Stomach (tissue), 9 donors: ENCODE data around the gene SLC15A2. TPM values are rescaled to one million over a fixed set of nuclear protein-coding genes. Genes with fewer than 3 reads are reported as not detected.

Experiments used
- DNase-seq, 2 donors: peaks; one replicate each; pipeline versions ENCODE4 v3.0.0 to v3.0.0-alpha.2; 2013 to 2019
- H3K27ac ChIP-seq, 5 donors: fragments of 200-600 bp in 4 of 5; sonication (generic) in 4 of 5; one replicate each; pipeline ENCODE4 v1.5.1; 2013 to 2019; ENCODE audit warnings: mild to moderate bottlenecking in 1 of 5, moderate library complexity in 1 of 5
- H3K27me3 ChIP-seq, 3 donors: fragments of 200-600 bp; sonication (generic); one replicate each; pipeline ENCODE4 v1.5.1; 2017 to 2019; ENCODE audit warnings: mixed run types in 1 of 3
- H3K36me3 ChIP-seq, 4 donors: fragments of 200-600 bp; sonication (generic); 1 replicate in 3 of 4; 2 replicates in 1 of 4; pipeline ENCODE4 v1.5.1; 2016 to 2019
- H3K4me1 ChIP-seq, 4 donors: fragments of 200-600 bp; sonication (generic); one replicate each; pipeline ENCODE4 v1.5.1; 2016 to 2019
- H3K4me3 ChIP-seq, 4 donors: fragments of 200-600 bp; sonication (generic) in 3 of 4; one replicate each; pipeline ENCODE4 v1.5.1; 2016 to 2019; ENCODE audit warnings: mild to moderate bottlenecking in 1 of 4
- H3K9me3 ChIP-seq, 4 donors: fragments of 200-600 bp; sonication (generic); one replicate each; pipeline ENCODE4 v1.5.1; 2016 to 2019
- CTCF ChIP-seq, 7 experiments: fragments of 450-650 bp in 4 of 7; fragments of 200-600 bp in 3 of 7; sonication (generic) in 3 of 7; IDR thresholded peaks; one replicate each; pipeline ENCODE4 v1.5.1; 2016 to 2019; ENCODE audit warnings: antibody characterized with exemption in 7 of 7, control low read depth in 2 of 7, mild to moderate bottlenecking in 1 of 7
- EP300 ChIP-seq: sonication (generic); formaldehyde crosslinking; IDR thresholded peaks from one replicate; pipeline ENCODE4 v1.6.1; 2017; ENCODE audit warnings: antibody characterized with exemption
- POLR2A ChIP-seq, 4 donors: fragments of 450-650 bp; IDR thresholded peaks; one replicate each; pipeline ENCODE4 v1.6.1; 2016; ENCODE audit warnings: antibody characterized with exemption in 4 of 4, control low read depth in 2 of 4, mild to moderate bottlenecking in 1 of 4, moderate library complexity in 1 of 4
- POLR2AphosphoS5 ChIP-seq, 3 donors: sonication (generic); formaldehyde crosslinking; IDR thresholded peaks; one replicate each; pipeline ENCODE4 v1.6.1; 2016; ENCODE audit warnings: antibody characterized with exemption in 3 of 3
- WGBS, 5 donors: extraction: QIAGEN DNeasy Blood & Tissue Kit in 3 of 5; methylation state at CpG; one replicate each; pipeline versions ENCODE4 v1.1.5 to v1.1.7; 2013 to 2018; 5-methylcytosine and 5-hydroxymethylcytosine counted together
- intact Hi-C: fragments of 100-400 bp; cut with DNase I; formaldehyde crosslinking; loops from one replicate; pipeline ENCODE4 v1.15.1; 2023; ENCODE audit warnings: low total_unique reads
- polyA plus RNA-seq, 3 donors: library from polyadenylated mRNA; stranded (reverse); fragments of 200-250 nt; gene quantifications; one replicate each; pipeline ENCODE4 v1.2.3, GENCODE V29; 2013
- total RNA-seq, 5 donors: library from RNA; depleted of rRNA; stranded (reverse); fragments of >200 nt; gene quantifications; one replicate each; pipeline versions ENCODE4 v1.1.0 to v1.2.3, GENCODE V29; 2014 to 2016
- donor health status: healthy with polysubstance abuse.
- donor health status: Bipolar disorder and iron deficiency.
- donor health status: healthy.

SLC15A2 gene
- total and polyA plus RNA-seq, 8 donors, result 0.44 to 16.5 (median 5.6) TPM; not detected in 2

GRCh38 chr3:121895121-121895520 lies 920 bp downstream of the SLC15A2 start:
- DNase-seq, result peak in 1 of 2 donors; percentile 20
- H3K27ac ChIP-seq, result no peak overlapping the region
- no peak overlapping the region for H3K4me3 ChIP-seq
- WGBS, 5 donors, result 0 to 23% (median 0%) methylated on average over 1 of the region's 1 CpG
- no peaks in the 10 kb centered on the region for H3K9me3 ChIP-seq
- no peaks in the 10 kb centered on the region for H3K36me3 ChIP-seq
- intact Hi-C loops, result no loop called here
- peaks cover 0 to 17% (median 10%) of the 10 kb centered on the region in 4 donors for H3K4me1 ChIP-seq
- TF ChIP-seq POLR2AphosphoS5 (IDR thresholded peaks at IDR 0.05), result no peak
- no peak for TF ChIP-seq POLR2A (IDR thresholded peaks at IDR 0.05)
- TF ChIP-seq EP300, result no peak
- TF ChIP-seq CTCF (IDR thresholded peaks at IDR 0.05), result no peak
- H3K27me3 ChIP-seq, result no peaks in the 10 kb centered on the region

GRCh38 chr3:121895736-121896135 lies 1.5 kb downstream of the SLC15A2 start:
- Histone ChIP-seq H3K4me1 (peaks cover 0 to 17% (median 10%) of the 10 kb centered on the region in 4 donors), H3K36me3 (no peaks in the 10 kb centered on the region), H3K27ac (no peak overlapping the region), H3K27me3 (no peaks in the 10 kb centered on the region), H3K4me3 (no peak overlapping the region), H3K9me3 (no peaks in the 10 kb centered on the region)
- no peak for DNase-seq
- intact Hi-C loops, result no loop called here
- TF ChIP-seq POLR2A (IDR thresholded peaks at IDR 0.05), result no peak
- TF ChIP-seq EP300, result no peak

- intact Hi-C loops, result no loop called here
- H3K9me3 ChIP-seq, result no peaks in the 10 kb centered on the region
- TF ChIP-seq EP300 (no peak), CTCF (IDR thresholded peaks at IDR 0.05) (no peak), POLR2A (IDR thresholded peaks at IDR 0.05) (no peak), POLR2AphosphoS5 (IDR thresholded peaks at IDR 0.05) (no peak)
- peak in 1 of 2 donors; percentile 5 for DNase-seq
- H3K4me1 ChIP-seq, result peaks cover 0 to 17% (median 10%) of the 10 kb centered on the region in 4 donors
- no peaks in the 10 kb centered on the region for H3K27me3 ChIP-seq
- H3K36me3 ChIP-seq, result no peaks in the 10 kb centered on the region
- H3K27ac ChIP-seq, result no peak overlapping the region
- H3K4me3 ChIP-seq, result no peak overlapping the region
These were observed 2.6 kb downstream of the SLC15A2 start for GRCh38 chr3:121896823-121897222.

GRCh38 chr3:121897296-121897695 lies 3.1 kb downstream of the SLC15A2 start:
- 85 to 96% (median 93%) methylated on average over 3 of the region's 3 CpGs for WGBS, 5 donors
- peaks cover 0 to 17% (median 10%) of the 10 kb centered on the region in 4 donors for H3K4me1 ChIP-seq
- H3K27me3 ChIP-seq, result no peaks in the 10 kb centered on the region
- no peaks in the 10 kb centered on the region for H3K36me3 ChIP-seq
- H3K4me3 ChIP-seq, result no peak overlapping the region
- DNase-seq, result no peak
- H3K9me3 ChIP-seq, result no peaks in the 10 kb centered on the region
- H3K27ac ChIP-seq, result no peak overlapping the region
- TF ChIP-seq CTCF (IDR thresholded peaks at IDR 0.05), result no peak
- no peak for TF ChIP-seq EP300
- TF ChIP-seq POLR2A (IDR thresholded peaks at IDR 0.05), result no peak
- TF ChIP-seq POLR2AphosphoS5 (IDR thresholded peaks at IDR 0.05), result no peak
- intact Hi-C loops, result no loop called here

GRCh38 chr3:121913305-121913990 lies 19.2 kb downstream of the SLC15A2 start:
- H3K27ac ChIP-seq, result peak overlapping the region in 1 of 5 donors; percentile 17

More at GRCh38 chr3:121913305-121913990, 19.2 kb downstream of the SLC15A2 start:
- H3K27me3 ChIP-seq, result no peaks in the 10 kb centered on the region
- peaks cover 0 to 4% (median 0%) of the 10 kb centered on the region in 4 donors for H3K36me3 ChIP-seq
- no peak for DNase-seq
- intact Hi-C loops, result no loop called here
- H3K4me3 ChIP-seq, result no peak overlapping the region
- H3K4me1 ChIP-seq, result no peaks in the 10 kb centered on the region
- TF ChIP-seq POLR2A (IDR thresholded peaks at IDR 0.05) (no peak), EP300 (no peak), POLR2AphosphoS5 (IDR thresholded peaks at IDR 0.05) (no peak), CTCF (IDR thresholded peaks at IDR 0.05) (no peak)
- no peaks in the 10 kb centered on the region for H3K9me3 ChIP-seq
- 59 to 95% (median 83%) methylated on average over 2 of the region's 2 CpGs for WGBS, 5 donors
